Glomerular endothelial cell (primary cell): ENCODE measurements around the gene COX14. TPM values are rescaled to one million over a fixed set of nuclear protein-coding genes. Genes with fewer than 3 reads are reported as not detected.
"Not testable (repeated sequence)": the region's sequence is repeated elsewhere in the genome, so short reads cannot be mapped to it uniquely, and the experiment has no call there.

Source experiments
- DNase-seq: peaks from one replicate; pipeline ENCODE4 v3.0.0-alpha.2; 2011; ENCODE audit warnings: low read depth, low spot score; ENCODE audit errors: extremely low read depth
- total RNA-seq: library from RNA; depleted of rRNA; stranded (reverse); fragments of >200 nt; gene quantifications from 2 replicates; pipeline ENCODE4 v1.2.3, GENCODE V29; 2015

Gene COX14
- total RNA-seq = 46.4 and 73.2 TPM in 2 replicates

- peak; percentile 96 for DNase-seq
Observed at GRCh38 chr12:50111693-50112455, at the start of gene COX14. TSS of gene COX14 (plus strand) at chr12:50112236. CDS start at chr12:50120044, 7,808 bp downstream.

DNA sequence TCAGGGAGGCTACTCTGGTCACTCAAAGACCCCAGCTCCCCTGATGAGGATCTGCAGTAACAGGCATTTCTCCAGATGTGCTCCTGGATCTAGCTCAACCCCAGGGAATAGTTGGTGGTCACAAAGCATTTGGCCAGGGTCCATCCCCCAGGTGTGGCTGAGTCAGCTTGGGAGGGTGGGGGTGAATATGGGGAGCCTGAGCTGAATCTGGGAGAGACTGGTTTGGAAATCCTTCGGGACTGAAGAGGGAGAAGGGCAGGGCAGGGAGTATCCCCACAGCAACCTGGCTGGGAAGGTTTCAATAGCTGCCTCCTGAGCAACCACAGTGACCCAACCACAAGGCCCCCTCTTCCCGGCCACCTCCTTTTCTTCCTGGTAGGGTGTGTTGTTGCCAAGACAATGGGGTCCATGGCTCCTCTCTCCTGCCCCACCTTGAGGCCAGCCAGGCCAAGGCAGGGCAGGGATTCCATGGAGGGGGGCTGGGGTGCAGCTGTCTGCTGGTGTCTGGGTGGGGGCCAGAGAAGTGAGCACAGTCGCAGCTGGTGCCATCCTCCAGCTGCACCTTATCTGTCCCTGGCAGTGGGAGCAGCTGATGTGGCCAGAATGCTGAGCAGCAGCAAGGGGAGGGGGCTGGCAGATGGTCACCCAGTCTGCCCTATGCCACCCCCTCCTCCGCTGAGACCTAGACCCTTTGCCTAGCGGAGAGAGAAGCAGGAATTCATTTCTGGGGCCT lies 49.1 kb upstream of the COX14 start:
- no peak for DNase-seq

DNA sequence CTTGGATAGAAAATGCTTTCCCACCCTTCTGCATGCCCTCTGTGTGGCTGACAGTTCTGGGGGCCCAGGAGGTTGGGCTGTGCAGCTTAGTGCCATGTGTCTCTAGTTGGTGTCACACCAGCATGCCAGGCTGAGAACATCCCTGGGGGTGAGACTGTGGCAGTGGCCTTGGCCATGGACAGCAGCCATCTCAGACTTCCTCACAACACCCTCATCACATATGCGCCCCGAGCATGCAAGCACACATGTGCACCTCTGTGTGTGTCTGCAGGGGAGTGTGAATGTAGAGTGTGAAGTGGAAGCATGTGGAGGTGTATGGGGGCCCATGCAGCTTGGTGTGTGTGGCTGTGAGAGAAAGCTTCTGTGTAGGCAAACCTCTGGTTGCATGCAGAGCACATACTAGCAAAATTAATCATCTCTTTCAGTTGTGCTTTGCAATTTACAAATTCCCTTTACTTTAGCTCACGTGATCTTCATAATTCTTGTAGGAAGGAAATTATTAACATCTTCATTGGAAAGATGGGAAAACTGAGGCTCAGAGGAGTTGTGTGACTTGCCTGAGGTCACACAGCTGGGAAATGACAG lies 46.2 kb upstream of the COX14 start:
- DNase-seq = no peak

DNA sequence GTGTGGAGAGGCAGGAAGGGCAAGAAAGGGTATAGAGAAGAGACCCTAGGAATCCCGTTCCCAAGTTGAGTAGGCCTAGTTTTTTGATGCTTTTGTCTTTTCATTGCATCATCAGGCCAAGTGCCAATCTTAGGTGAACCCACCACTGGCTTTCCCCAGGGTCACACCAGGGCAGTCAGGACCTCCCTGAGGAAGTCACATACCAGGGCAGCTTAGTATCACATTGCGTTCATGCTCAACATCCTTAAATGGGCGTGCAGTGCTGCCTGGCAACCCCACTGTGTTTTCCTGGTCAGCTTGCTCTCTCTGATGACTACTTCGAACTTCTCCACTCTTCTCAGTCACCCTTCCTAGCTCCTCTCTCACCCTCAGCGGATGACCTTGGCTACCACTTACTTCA lies 45.6 kb upstream of the COX14 start:
- DNase-seq = no peak

DNA sequence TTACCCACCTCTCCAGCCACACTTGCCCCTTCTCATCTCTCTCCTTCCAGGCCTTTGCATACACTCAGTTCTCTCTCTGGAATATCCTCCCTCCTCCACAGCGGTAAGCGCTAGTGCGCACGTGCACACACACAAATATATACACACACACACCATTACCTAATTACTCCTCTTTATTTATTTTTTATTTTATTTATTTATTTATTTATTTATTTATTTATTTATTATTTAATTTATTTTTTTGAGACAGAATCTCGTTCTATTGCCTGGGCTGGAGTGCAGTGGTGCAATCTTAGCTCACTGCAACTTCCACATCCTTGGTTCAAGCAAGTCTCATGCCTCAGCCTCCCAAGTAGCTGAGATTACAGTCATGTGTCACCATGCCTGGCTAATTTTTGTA lies 43.0 kb upstream of the COX14 start:
- no peak for DNase-seq

- no peak for DNase-seq
Observed at GRCh38 chr12:50069539-50069938, 42.5 kb upstream of the COX14 start.

GRCh38 chr12:50070314-50071060 lies 41.5 kb upstream of the COX14 start:
- DNase-seq = no peak

- DNase-seq = no peak
Observed at GRCh38 chr12:50072198-50072907, 39.7 kb upstream of the COX14 start.

DNA sequence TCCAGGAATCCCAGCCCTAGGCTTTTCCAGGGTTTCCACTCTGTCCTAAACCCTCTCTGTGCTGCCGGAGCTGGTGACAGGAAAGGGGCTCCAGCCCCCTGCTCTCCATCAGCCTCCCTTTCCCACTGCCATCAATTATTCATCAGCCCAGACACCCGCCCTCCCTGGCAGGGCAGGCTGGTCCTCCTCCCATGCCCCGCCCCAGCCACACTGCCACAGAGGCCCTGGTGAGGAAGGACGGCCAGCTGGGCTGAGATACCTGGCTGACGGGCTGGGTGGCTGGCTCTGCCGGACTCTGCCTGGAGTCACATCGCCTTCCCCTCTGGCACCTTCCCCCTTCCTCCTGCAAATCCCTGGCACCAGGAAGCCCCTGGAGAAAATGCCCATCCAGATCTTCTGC lies 38.8 kb upstream of the COX14 start:
- no peak for DNase-seq

DNA sequence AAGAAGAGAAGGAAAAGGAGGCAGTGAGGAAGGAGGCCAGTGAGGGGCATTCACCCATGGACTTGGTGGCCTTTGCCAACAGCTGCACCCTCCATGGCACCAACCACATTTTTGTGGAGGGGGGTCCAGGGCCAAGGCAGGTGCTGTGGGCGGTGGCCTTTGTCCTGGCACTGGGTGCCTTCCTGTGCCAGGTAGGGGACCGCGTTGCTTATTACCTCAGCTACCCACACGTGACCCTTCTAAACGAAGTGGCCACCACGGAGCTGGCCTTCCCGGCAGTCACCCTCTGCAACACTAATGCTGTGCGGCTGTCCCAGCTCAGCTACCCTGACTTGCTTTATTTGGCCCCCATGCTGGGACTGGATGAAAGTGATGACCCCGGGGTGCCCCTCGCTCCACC lies 38.3 kb upstream of the COX14 start:
- no peak for DNase-seq

DNA sequence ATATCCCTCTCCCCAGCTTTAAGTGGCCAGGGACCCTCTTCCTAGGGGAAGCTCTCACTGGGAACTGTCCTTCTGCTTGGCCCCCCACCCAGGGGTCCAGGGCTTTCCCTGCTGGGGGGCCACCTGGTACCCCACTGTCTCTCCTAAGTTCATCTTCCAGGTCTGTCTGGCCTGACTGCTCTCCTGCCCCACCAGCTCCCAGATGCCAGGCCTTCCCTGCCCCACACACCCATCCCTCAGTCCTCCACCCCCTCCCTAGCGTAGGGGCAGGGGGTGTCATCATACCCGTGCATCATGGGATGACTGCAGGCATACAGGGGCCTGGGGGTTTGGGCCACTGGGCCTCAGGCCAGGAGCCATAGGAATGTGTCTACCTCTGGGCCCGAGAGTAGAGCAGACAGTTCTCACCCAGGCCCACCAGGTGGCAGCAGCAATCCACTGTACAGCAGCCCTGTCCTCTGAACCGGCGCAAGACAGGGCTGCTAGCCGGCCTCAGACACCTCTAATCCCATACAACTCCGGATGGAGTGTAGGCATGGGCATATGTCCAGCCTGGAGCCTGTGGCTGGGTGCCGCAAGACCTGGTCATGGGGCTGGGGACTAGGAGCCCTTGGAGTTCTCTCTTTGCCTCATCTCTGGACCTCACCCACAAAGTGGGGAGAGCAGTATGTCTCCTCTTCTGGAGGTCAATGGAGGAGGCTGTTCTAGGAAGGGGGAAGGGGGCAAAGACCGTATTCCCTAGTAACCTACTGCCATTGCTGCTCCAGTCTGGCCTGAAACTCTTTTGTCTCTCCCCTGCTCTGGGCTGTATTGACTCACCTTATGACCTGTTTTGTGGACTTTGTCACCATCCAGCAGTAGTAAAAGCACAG lies 36.9 kb upstream of the COX14 start:
- DNase-seq = no peak

- DNase-seq = no peak
Observed at GRCh38 chr12:50075808-50076170, 36.2 kb upstream of the COX14 start.

- DNase-seq = no peak
Observed at GRCh38 chr12:50077099-50077498, 34.9 kb upstream of the COX14 start.

DNA sequence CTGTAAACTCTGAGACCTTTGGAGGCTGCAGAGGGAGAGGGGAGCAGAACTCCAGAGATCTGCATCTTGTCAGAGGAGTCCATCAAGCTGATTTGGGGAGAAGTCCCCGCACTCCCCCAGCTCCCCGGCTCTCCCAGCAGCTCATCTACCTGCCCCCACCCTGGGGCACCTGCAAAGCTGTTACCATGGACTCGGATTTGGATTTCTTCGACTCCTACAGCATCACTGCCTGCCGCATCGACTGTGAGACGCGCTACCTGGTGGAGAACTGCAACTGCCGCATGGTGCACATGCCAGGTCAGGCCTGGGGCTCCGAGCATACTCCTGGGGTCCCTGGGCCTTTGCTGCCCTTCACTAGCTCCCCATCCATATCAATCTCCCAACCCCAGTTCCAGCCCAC lies 33.8 kb upstream of the COX14 start:
- no peak for DNase-seq

GRCh38 chr12:50079771-50080170 lies 32.3 kb upstream of the COX14 start:
- no peak for DNase-seq

GRCh38 chr12:50081096-50081808 lies 30.8 kb upstream of the COX14 start:
- DNase-seq = no peak

DNA sequence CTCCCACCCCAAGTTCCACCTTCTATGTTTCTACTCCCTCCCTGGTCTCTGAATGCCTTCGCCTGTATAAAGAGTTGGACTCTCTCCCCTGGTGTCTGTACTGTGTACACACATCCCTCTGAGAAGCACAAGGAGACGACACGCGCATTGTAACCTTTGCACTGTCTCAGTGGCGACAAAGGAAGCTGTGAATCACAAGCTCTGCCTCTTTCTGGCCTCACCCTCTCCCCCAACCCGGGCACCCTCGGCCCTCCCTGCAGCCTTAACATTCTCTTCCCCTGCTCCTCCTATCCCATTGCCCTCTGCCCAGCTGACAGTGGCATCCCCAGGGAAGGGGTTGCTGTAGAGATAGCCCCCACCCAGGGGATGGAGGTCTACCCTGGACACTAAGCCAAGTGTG lies 29.4 kb upstream of the COX14 start:
- DNase-seq = no peak

DNA sequence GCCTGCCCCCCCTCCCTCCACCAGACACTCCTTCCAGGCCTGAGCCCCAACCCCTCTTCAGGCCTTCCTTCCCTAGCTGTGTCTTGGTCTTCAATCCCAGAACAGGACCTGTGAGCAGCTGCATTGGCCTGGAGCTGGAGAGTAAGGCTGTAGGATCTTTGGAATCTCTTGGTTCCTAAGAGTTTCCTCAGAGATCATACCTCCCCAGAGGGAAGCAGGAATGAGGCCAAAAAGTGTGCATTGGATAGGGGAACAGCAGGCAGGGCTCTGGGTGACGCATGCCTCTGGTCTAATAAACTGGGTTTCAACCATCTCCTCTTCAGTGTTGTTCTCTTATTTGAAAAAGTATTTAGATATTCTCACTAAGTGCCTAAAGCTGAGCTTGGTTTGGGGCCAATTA lies 28.7 kb upstream of the COX14 start:
- no peak for DNase-seq

GRCh38 chr12:50084409-50084774 lies 27.6 kb upstream of the COX14 start:
- DNase-seq = not testable (repeated sequence)
